ENCODE measurements around the gene CRAT. TPM values are rescaled to one million over a fixed set of nuclear protein-coding genes. Genes with fewer than 3 reads are reported as not detected.

The CRAT gene
- total and polyA plus RNA-seq, 8 donors, result 13.0 to 92.2 (median 29.2) TPM

- TF ChIP-seq POLR2A (IDR thresholded peaks at IDR 0.05), result no peak
- TF ChIP-seq EP300 (IDR thresholded peaks at IDR 0.05), result no peak
- no peak for TF ChIP-seq CTCF (IDR thresholded peaks at IDR 0.05)
- no peak for TF ChIP-seq POLR2AphosphoS5 (IDR thresholded peaks at IDR 0.05)
- H3K36me3 ChIP-seq, result peaks cover 2 to 10% (median 6%) of the 10 kb centered on the region in 4 donors
- peak overlapping the region in 3 of 4 donors; percentile 71 to 90 (median 82) for H3K4me3 ChIP-seq
- H3K4me1 ChIP-seq, result peaks cover 16 to 61% (median 43%) of the 10 kb centered on the region in 4 donors
- intact Hi-C loops (cut with DNase I; ENCODE audit: low total_unique reads), result no loop called here
- 83 to 85% (median 84%) methylated on average over 12 to 13 of the region's 13 CpGs for WGBS, 5 donors
- no peak for DNase-seq
- H3K9me3 ChIP-seq, result no peaks in the 10 kb centered on the region
- no peaks in the 10 kb centered on the region for H3K27me3 ChIP-seq
- peak overlapping the region in 4 of 5 donors; percentile 78 to 91 (median 87) for H3K27ac ChIP-seq
Measured at GRCh38 chr9:129079829-129080228, 30.8 kb downstream of the CRAT start.

GRCh38 chr9:129078691-129079503 lies 31.7 kb downstream of the CRAT start:
- H3K27me3 ChIP-seq, result no peaks in the 10 kb centered on the region
- H3K4me1 ChIP-seq, result peaks cover 16 to 55% (median 41%) of the 10 kb centered on the region in 4 donors
- DNase-seq, result no peak
- peak overlapping the region; percentile 19 to 81 (median 68) for H3K27ac ChIP-seq
- intact Hi-C loops (cut with DNase I; ENCODE audit: low total_unique reads), result no loop called here
- no peak overlapping the region for H3K4me3 ChIP-seq
- no peaks in the 10 kb centered on the region for H3K9me3 ChIP-seq
- H3K36me3 ChIP-seq, result peaks cover 0 to under 1% (median 0%) of the 10 kb centered on the region in 4 donors
- no peak for TF ChIP-seq EP300 (IDR thresholded peaks at IDR 0.05)
- no peak for TF ChIP-seq POLR2AphosphoS5 (IDR thresholded peaks at IDR 0.05)
- WGBS, 5 donors, result 78 to 80% (median 80%) methylated on average over 17 to 18 of the region's 18 CpGs

GRCh38 chr9:129077236-129077635 lies 33.4 kb downstream of the CRAT start:
- no peak for TF ChIP-seq EP300 (IDR thresholded peaks at IDR 0.05)
- TF ChIP-seq POLR2AphosphoS5 (IDR thresholded peaks at IDR 0.05), result peak in 2 of 3 donors; percentile 29 to 68
- DNase-seq, result peak; percentile 64 to 65
- Histone ChIP-seq H3K27me3 (no peaks in the 10 kb centered on the region), H3K4me1 (peaks cover 15 to 39% (median 32%) of the 10 kb centered on the region in 4 donors), H3K9me3 (no peaks in the 10 kb centered on the region), H3K27ac (peak overlapping the region; percentile 64 to 81 (median 73)), H3K36me3 (no peaks in the 10 kb centered on the region), H3K4me3 (no peak overlapping the region)
- intact Hi-C loops (cut with DNase I; ENCODE audit: low total_unique reads), result no loop called here
- 36 to 68% (median 49%) methylated on average over 10 of the region's 10 CpGs for WGBS, 5 donors

GRCh38 chr9:129076640-129077037 lies 34.0 kb downstream of the CRAT start:
- Histone ChIP-seq H3K4me3 (no peak overlapping the region), H3K27me3 (no peaks in the 10 kb centered on the region), H3K27ac (peak overlapping the region; percentile 64 to 81 (median 73)), H3K36me3 (peaks cover 0 to 1% (median under 1%) of the 10 kb centered on the region in 4 donors), H3K9me3 (no peaks in the 10 kb centered on the region), H3K4me1 (peaks cover 9 to 38% (median 29%) of the 10 kb centered on the region in 4 donors)
- no peak for DNase-seq
- WGBS, 5 donors, result 89 to 93% (median 92%) methylated on average over 11 of the region's 11 CpGs
- intact Hi-C loops (cut with DNase I; ENCODE audit: low total_unique reads), result no loop called here
- TF ChIP-seq POLR2A (IDR thresholded peaks at IDR 0.05) (no peak), CTCF (IDR thresholded peaks at IDR 0.05) (no peak), POLR2AphosphoS5 (IDR thresholded peaks at IDR 0.05) (no peak), EP300 (IDR thresholded peaks at IDR 0.05) (no peak)

GRCh38 chr9:129075996-129076639 lies 34.5 kb downstream of the CRAT start:
- TF ChIP-seq EP300 (IDR thresholded peaks at IDR 0.05) (no peak), POLR2AphosphoS5 (IDR thresholded peaks at IDR 0.05) (peak in 1 of 3 donors; percentile 58)
- peaks cover 0 to 7% (median 6%) of the 10 kb centered on the region in 4 donors for H3K36me3 ChIP-seq
- intact Hi-C loops (cut with DNase I; ENCODE audit: low total_unique reads), result no loop called here
- peak overlapping the region; percentile 64 to 81 (median 73) for H3K27ac ChIP-seq
- H3K27me3 ChIP-seq, result no peaks in the 10 kb centered on the region
- H3K4me3 ChIP-seq, result no peak overlapping the region
- no peaks in the 10 kb centered on the region for H3K9me3 ChIP-seq
- H3K4me1 ChIP-seq, result peaks cover 7 to 40% (median 28%) of the 10 kb centered on the region in 4 donors
- DNase-seq, result peak; percentile 28 to 62
- WGBS, 5 donors, result 16 to 66% (median 59%) methylated on average over 7 to 16 of the region's 16 CpGs

All from stomach (tissue), 9 donors.